AG09309 (cell line): ENCODE results near the gene EPS15.

Source experiments
- DNase-seq: peaks from one replicate; pipeline ENCODE4 v3.0.0-alpha.2; 2010; ENCODE audit warnings: low read depth
- H3K4me3 ChIP-seq: 2 replicates; pipeline ENCODE4 v1.5.1; 2011; ENCODE audit warnings: mild to moderate bottlenecking, low read depth, low read length, moderate library complexity; ENCODE audit not compliant: control insufficient read depth
- TF ChIP-seq, protein P1 (sequence below): IDR thresholded peaks from 2 replicates; pipeline ENCODE4 v1.5.1; 2011; ENCODE audit warnings: mild to moderate bottlenecking, low read depth, low read length, inconsistent platforms; ENCODE audit not compliant: insufficient read depth, control insufficient read depth; ENCODE audit errors: missing control alignments

The EPS15 gene

DNA sequence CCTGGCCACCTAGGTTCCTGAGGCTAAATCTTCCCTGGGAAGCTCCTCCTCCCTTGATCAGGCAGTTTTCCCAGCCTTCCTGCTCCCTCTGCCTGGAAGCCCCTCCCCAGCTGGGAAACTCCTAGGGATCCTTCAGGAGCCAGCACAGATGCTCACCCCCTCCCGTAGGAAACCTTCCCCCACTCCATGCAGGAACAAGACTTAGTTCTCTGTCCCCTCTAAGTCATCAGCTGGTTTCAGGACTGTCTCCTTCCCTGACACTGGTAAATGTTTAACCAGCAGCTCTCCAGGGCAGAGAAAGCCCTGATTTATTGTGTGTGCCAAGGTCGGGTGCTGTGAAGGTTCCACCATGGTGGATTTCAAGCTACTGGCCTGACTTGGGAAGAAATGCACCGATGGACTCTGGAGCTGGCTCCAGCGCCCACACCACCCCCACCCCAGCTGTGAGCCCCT is 213.7 kb downstream of the EPS15 start:
- TF ChIP-seq, protein P1, sequence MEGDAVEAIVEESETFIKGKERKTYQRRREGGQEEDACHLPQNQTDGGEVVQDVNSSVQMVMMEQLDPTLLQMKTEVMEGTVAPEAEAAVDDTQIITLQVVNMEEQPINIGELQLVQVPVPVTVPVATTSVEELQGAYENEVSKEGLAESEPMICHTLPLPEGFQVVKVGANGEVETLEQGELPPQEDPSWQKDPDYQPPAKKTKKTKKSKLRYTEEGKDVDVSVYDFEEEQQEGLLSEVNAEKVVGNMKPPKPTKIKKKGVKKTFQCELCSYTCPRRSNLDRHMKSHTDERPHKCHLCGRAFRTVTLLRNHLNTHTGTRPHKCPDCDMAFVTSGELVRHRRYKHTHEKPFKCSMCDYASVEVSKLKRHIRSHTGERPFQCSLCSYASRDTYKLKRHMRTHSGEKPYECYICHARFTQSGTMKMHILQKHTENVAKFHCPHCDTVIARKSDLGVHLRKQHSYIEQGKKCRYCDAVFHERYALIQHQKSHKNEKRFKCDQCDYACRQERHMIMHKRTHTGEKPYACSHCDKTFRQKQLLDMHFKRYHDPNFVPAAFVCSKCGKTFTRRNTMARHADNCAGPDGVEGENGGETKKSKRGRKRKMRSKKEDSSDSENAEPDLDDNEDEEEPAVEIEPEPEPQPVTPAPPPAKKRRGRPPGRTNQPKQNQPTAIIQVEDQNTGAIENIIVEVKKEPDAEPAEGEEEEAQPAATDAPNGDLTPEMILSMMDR, result no peak
- H3K4me3 ChIP-seq, result no peak overlapping the region
- DNase-seq, result no peak

DNA sequence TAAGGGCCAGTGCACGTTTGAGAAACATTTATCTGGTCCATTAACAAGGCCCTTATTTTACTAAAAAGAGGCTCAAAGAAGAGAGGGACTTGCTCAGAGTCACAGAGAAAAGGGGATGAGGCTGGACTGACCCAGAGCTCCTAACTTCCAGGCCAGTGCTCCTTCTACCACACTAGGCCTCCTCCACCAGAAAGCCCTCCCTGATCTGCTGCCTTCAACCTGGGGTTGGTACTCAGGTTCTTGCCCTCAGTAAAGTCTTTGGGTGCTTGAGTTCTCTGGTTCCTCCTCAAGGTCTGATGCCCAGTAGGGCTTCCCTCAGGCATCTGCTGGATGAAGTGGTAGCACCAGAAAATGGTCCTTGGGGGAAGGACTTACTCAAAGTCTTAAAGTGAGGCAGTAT is 214.7 kb downstream of the EPS15 start:
- DNase-seq, result no peak
- TF ChIP-seq, protein P1, result no peak
- H3K4me3 ChIP-seq, result no peak overlapping the region
